Thymus (tissue), 11 donors: ENCODE results near the gene SPCS3. TPM values are rescaled to one million over a fixed set of nuclear protein-coding genes. Genes with fewer than 3 reads are reported as not detected.
"Not testable (repeated sequence)": the region's sequence is repeated elsewhere in the genome, so short reads cannot be mapped to it uniquely, and the experiment has no call there.

Experiments
- DNase-seq, 9 donors: peaks; one replicate each; pipeline ENCODE4 v3.0.0-alpha.2; 2013; ENCODE audit warnings: low spot score in 9 of 9, low read depth in 6 of 9, missing footprints in 1 of 9
- H3K27ac ChIP-seq, 2 donors: one replicate each; pipeline ENCODE4 v1.5.1; 2013; ENCODE audit warnings: control low read depth in 1 of 2, low read depth in 1 of 2, low read length in 1 of 2, mild to moderate bottlenecking in 1 of 2, moderate library complexity in 1 of 2
- H3K27me3 ChIP-seq, 2 donors: one replicate each; pipeline ENCODE4 v1.5.1; 2013; ENCODE audit warnings: low read length in 1 of 2; ENCODE audit not compliant: control insufficient read depth in 2 of 2, insufficient read depth in 1 of 2
- H3K36me3 ChIP-seq, 2 donors: one replicate each; pipeline ENCODE4 v1.5.1; 2013; ENCODE audit warnings: low read length in 1 of 2, mild to moderate bottlenecking in 1 of 2, moderate library complexity in 1 of 2; ENCODE audit not compliant: control insufficient read depth in 2 of 2, insufficient read depth in 2 of 2
- H3K4me1 ChIP-seq, 2 donors: one replicate each; pipeline ENCODE4 v1.5.1; 2013; ENCODE audit warnings: low read length in 2 of 2; ENCODE audit not compliant: control insufficient read depth in 2 of 2, insufficient read depth in 2 of 2
- H3K4me3 ChIP-seq, 2 donors: one replicate each; pipeline ENCODE4 v1.5.1; 2013; ENCODE audit warnings: low read length in 2 of 2, control low read depth in 1 of 2, mild to moderate bottlenecking in 1 of 2
- H3K9me3 ChIP-seq, 2 donors: one replicate each; pipeline ENCODE4 v1.5.1; 2013; ENCODE audit warnings: low read length in 1 of 2, mild to moderate bottlenecking in 1 of 2; ENCODE audit not compliant: control insufficient read depth in 2 of 2, insufficient read depth in 1 of 2
- WGBS: extraction: QIAGEN DNeasy Blood & Tissue Kit; methylation state at CpG from one replicate; pipeline ENCODE4 v1.1.7; 2013; 5-methylcytosine and 5-hydroxymethylcytosine counted together
- polyA plus RNA-seq: library from polyadenylated mRNA; stranded (reverse); fragments of 200-250 nt; gene quantifications from one replicate; pipeline ENCODE4 v1.2.3, GENCODE V29; 2013
- total RNA-seq: library from RNA; stranded (reverse); fragments of 120-200 nt; gene quantifications from one replicate; pipeline ENCODE4 v1.2.4, GENCODE V29; 2013
- donor health status: healthy.

SPCS3 gene
- total and polyA plus RNA-seq, 2 donors = 43.6 to 47.5 TPM

DNA sequence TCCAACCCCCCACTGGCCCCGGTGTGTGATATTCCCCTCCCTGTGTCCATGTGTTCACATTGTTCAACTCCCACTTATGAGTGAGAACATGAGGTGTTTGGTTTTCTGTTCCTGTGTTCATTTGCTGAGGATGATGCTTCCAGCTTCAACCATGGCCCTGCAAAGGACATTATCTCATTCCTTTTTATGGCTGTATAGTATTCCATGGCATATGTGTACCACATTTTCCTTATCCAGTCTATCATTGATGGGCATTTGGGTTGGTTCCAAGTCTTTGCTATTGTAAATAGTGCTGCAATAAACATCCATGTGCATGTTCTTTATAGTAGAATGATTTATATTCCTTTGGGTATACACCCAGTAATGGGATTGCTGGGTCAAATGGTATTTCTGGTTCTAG is 40.2 kb upstream of the SPCS3 start:
- DNase-seq = not testable (repeated sequence)
- WGBS = 100% methylated on average over 1 of the region's 1 CpG

GRCh38 chr4:176286728-176287127 is 33.0 kb upstream of the SPCS3 start:
- Histone ChIP-seq H3K9me3 (no peaks in the 10 kb centered on the region), H3K4me3 (no peak overlapping the region), H3K4me1 (no peaks in the 10 kb centered on the region), H3K36me3 (no peaks in the 10 kb centered on the region), H3K27me3 (no peaks in the 10 kb centered on the region), H3K27ac (no peak overlapping the region)
- DNase-seq = no peak
- 90% methylated on average over 3 of the region's 3 CpGs for WGBS

More for the DNA sequence above, 40.2 kb upstream of the SPCS3 start:
- H3K27ac ChIP-seq, H3K9me3 ChIP-seq, H3K4me1 ChIP-seq, H3K36me3 ChIP-seq, H3K27me3 ChIP-seq, H3K4me3 ChIP-seq: not testable (repeated sequence)

DNA sequence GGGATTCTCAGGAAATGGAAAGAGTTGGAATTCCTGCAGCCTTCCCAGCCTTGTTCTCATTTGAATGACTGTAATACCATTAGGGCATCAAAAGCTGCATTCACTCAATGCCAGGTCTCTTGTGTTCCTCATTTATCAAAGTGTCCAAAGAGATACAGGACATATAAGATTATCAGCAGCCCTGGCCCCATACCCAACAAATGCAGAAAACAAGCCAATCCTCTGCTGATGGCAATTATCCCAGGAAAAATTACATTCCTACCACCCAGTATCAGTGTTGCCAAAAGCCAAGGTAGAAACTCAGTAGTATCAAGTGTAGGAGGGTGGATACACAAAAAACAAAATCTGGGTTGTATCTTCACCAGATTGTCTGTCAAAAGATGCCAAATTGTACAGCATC is 32.2 kb upstream of the SPCS3 start:
- Histone ChIP-seq H3K36me3 (no peaks in the 10 kb centered on the region), H3K27ac (no peak overlapping the region), H3K4me3 (no peak overlapping the region), H3K4me1 (no peaks in the 10 kb centered on the region), H3K27me3 (no peaks in the 10 kb centered on the region), H3K9me3 (no peaks in the 10 kb centered on the region)
- DNase-seq = no peak

DNA sequence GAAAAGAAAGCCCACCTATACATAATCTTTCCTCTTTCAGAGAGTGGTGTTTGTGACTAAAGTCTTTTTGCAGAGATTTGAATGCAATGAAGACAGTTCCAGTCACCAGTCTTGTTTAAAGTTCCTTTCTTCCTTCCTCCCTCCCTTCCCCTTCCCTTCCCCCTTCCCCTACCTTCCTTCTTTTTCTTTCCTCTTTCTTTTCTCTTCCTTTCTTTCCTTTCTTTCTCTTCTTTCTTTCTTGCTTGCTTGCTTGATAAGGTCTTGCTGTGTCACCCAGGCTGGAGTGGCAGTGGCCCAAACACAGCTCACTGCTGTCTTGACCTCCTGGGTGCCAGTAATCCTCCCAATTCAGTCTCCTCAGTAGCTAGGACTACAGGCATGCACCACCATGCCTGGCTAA is 31.7 kb upstream of the SPCS3 start:
- H3K4me3 ChIP-seq = no peak overlapping the region
- H3K9me3 ChIP-seq = no peaks in the 10 kb centered on the region
- no peaks in the 10 kb centered on the region for H3K27me3 ChIP-seq
- H3K4me1 ChIP-seq = no peaks in the 10 kb centered on the region
- H3K27ac ChIP-seq = no peak overlapping the region
- DNase-seq = no peak
- H3K36me3 ChIP-seq = no peaks in the 10 kb centered on the region

DNA sequence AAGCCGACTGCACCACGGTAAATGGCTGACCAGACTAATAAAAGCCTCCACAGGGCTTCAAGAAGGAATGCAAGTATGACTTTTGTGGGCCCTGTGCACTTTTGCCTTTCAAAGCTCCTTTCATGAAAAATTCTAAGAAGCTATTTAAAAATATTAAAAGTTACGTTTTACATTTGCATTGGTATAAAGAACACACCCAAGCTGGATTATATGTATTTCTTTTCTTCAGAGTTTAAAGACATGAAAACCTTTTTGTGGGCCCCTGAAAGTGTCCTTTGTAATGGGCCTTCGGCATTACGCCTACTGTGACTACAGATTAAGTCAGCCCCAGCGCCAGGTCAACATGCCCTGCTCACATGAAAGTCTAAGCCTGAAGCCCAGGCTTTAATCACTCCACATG is 30.2 kb upstream of the SPCS3 start:
- Histone ChIP-seq H3K36me3 (no peaks in the 10 kb centered on the region), H3K4me1 (no peaks in the 10 kb centered on the region), H3K4me3 (no peak overlapping the region), H3K27me3 (no peaks in the 10 kb centered on the region), H3K27ac (no peak overlapping the region), H3K9me3 (no peaks in the 10 kb centered on the region)
- WGBS = 97% methylated on average over 6 of the region's 6 CpGs
- no peak for DNase-seq

GRCh38 chr4:176290520-176290919 is 29.2 kb upstream of the SPCS3 start:
- WGBS = 97% methylated on average over 3 of the region's 3 CpGs
- no peaks in the 10 kb centered on the region for H3K36me3 ChIP-seq
- no peaks in the 10 kb centered on the region for H3K4me1 ChIP-seq
- H3K27ac ChIP-seq = no peak overlapping the region
- H3K9me3 ChIP-seq = no peaks in the 10 kb centered on the region
- H3K27me3 ChIP-seq = no peaks in the 10 kb centered on the region
- no peak overlapping the region for H3K4me3 ChIP-seq
- no peak for DNase-seq

- no peaks in the 10 kb centered on the region for H3K9me3 ChIP-seq
- 95% methylated on average over 3 of the region's 3 CpGs for WGBS
- H3K27me3 ChIP-seq = no peaks in the 10 kb centered on the region
- H3K27ac ChIP-seq = no peak overlapping the region
- no peaks in the 10 kb centered on the region for H3K36me3 ChIP-seq
- no peak overlapping the region for H3K4me3 ChIP-seq
- no peaks in the 10 kb centered on the region for H3K4me1 ChIP-seq
- DNase-seq = no peak
Observed at GRCh38 chr4:176291748-176292147, 28.0 kb upstream of the SPCS3 start.

- no peaks in the 10 kb centered on the region for H3K4me1 ChIP-seq
- DNase-seq = no peak
- H3K36me3 ChIP-seq = no peaks in the 10 kb centered on the region
- WGBS = 96% methylated on average over 1 of the region's 1 CpG
- no peak overlapping the region for H3K4me3 ChIP-seq
- H3K27ac ChIP-seq = no peak overlapping the region
- no peaks in the 10 kb centered on the region for H3K9me3 ChIP-seq
- no peaks in the 10 kb centered on the region for H3K27me3 ChIP-seq
Observed at GRCh38 chr4:176292920-176293319, 26.8 kb upstream of the SPCS3 start.

DNA sequence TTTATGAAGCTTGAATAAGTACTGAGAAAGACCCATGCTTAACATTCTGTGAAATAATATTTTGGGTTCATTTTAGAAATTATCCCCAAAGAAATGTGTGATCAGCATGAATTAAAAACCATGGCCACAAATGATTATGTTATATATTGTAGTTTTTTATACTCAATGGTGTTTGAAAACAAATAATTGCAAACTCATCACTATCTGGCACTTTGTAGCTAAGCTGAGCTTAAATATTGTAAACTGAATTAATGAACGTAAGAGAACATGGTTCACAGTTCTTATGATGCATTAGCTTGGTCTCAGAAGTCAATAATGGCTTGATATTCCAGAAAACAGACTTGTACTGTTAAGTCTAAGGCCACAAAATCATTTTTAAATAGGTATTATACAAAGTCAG is 26.1 kb upstream of the SPCS3 start:
- H3K4me1 ChIP-seq = no peaks in the 10 kb centered on the region
- H3K36me3 ChIP-seq = no peaks in the 10 kb centered on the region
- H3K27ac ChIP-seq = no peak overlapping the region
- no peaks in the 10 kb centered on the region for H3K27me3 ChIP-seq
- H3K9me3 ChIP-seq = no peaks in the 10 kb centered on the region
- 90% methylated on average over 1 of the region's 1 CpG for WGBS
- no peak overlapping the region for H3K4me3 ChIP-seq
- no peak for DNase-seq

DNA sequence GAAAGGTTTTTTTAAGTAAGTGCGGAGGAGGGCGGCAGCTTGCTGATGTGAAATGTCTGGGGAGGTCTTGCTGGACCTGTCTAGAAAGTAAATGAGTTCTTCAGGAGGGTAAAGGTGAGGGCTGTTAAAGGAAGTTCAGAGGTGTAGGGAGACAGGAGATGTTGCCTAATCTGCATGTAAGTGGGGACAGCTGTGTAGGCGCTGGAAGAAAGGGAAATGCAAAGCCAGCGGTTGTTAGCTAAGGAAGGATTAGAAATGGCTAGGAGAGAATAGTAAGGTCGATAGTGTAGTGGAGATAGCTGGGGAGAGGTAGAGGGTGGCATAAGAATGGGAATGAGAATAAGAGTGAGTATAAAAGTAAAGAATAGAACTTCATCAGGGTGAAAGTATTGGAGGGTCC is 23.9 kb upstream of the SPCS3 start:
- not testable (repeated sequence) for H3K27ac ChIP-seq, DNase-seq, H3K9me3 ChIP-seq, H3K4me3 ChIP-seq, H3K27me3 ChIP-seq, H3K36me3 ChIP-seq, H3K4me1 ChIP-seq
- WGBS = 79% methylated on average over 5 of the region's 5 CpGs
